ENCODE data around the gene KCNH3. TPM values are rescaled to one million over a fixed set of nuclear protein-coding genes. Genes with fewer than 3 reads are reported as not detected.

The KCNH3 gene
- total and polyA plus RNA-seq, 7 donors = 0.04 to 0.32 (median 0.05) TPM; not detected in 3

GRCh38 chr12:49588281-49588680 lies 49.5 kb downstream of the KCNH3 start:
- no peak for TF ChIP-seq CTCF (IDR thresholded peaks at IDR 0.05)
- WGBS, 3 donors = 79 to 87% (median 87%) methylated on average over 7 of the region's 7 CpGs
- ATAC-seq = peak in 1 of 4 donors; percentile 31
- Histone ChIP-seq H3K27me3 (ENCODE audit: insufficient read depth in 3 of 3, low read length in 2 of 3) (no peaks in the 10 kb centered on the region), H3K36me3 (ENCODE audit: insufficient read depth in 1 of 2, low read depth in 1 of 2) (peaks cover 0 to 6% of the 10 kb centered on the region in 2 donors), H3K9me3 (no peaks in the 10 kb centered on the region), H3K27ac (no peak overlapping the region), H3K4me3 (no peak overlapping the region), H3K4me1 (peaks cover 7% of the 10 kb centered on the region)
- no peak for DNase-seq
- intact Hi-C loops (cut with DNase I) = no loop called here

DNA sequence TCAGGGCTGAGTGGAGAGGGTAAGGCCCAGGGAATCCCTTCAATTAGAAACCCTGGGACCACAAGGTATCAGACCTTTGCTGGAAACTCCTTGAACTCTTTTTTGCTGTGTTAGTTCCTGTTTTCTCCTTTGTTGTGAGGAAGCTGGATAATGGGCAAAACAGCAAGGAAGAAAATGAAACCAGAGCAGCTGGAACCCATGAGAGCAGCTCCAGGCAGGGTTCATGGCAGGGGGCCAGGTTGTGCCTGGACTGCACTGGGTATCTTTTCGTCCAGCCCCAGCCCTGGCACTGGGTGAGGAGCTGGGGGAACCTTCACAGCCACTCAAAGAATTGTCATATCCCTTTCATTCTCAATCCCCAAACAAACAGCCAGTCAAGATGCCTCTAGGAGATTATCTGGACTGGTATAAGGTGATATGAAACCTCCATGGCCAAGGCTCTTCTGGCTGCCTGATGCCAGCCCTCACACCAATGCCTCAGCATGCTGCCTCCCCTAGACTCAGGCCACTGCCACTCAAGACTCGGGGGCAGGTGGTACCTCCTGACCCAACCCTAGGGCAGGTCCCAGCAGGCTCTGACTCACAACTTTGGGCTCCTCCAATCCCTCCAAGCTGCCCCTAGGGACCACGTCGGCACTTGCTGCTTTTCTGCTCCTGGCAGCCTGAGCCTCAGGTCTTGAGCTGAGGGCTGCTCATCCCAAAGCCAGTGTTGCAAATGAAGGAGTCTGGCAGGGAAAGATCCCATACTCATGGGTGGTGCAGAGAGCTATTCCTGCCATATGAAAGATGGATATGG lies 50.1 kb downstream of the KCNH3 start:
- Histone ChIP-seq H3K27me3 (ENCODE audit: insufficient read depth in 3 of 3, low read length in 2 of 3) (no peaks in the 10 kb centered on the region), H3K4me1 (peaks cover 7% of the 10 kb centered on the region), H3K9me3 (no peaks in the 10 kb centered on the region), H3K27ac (no peak overlapping the region), H3K36me3 (ENCODE audit: insufficient read depth in 1 of 2, low read depth in 1 of 2) (peaks cover 0 to 6% of the 10 kb centered on the region in 2 donors), H3K4me3 (no peak overlapping the region)
- DNase-seq = no peak
- intact Hi-C loops (cut with DNase I) = no loop called here
- TF ChIP-seq CTCF (IDR thresholded peaks at IDR 0.05) = no peak
- peak in 1 of 4 donors; percentile 32 for ATAC-seq
- WGBS, 3 donors = 44 to 58% (median 46%) methylated on average over 4 of the region's 4 CpGs

DNA sequence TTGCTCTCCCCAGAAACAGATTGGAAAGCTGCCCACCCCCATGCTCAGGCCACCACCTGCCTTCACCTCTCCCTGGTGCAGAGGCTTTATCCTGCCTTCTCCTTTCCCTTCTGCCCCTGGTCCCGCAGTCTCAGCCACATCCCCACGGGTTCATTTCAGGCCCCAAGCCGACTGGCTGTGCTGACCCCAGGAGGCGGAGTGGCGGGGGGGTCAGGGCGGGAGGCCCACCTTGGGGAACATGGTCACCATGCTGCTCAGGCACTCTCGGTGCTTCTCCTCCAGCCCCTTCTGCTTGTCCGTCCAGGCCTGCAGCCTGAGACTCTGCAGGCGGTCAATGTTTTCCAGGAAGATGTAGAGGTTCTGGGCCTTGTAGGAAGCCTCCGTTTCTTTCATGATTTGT lies 59.7 kb downstream of the KCNH3 start:
- Histone ChIP-seq H3K27me3 (ENCODE audit: insufficient read depth in 3 of 3, low read length in 2 of 3) (no peaks in the 10 kb centered on the region), H3K9me3 (no peaks in the 10 kb centered on the region), H3K36me3 (ENCODE audit: insufficient read depth in 1 of 2, low read depth in 1 of 2) (no peaks in the 10 kb centered on the region), H3K27ac (no peak overlapping the region), H3K4me3 (no peak overlapping the region), H3K4me1 (no peaks in the 10 kb centered on the region)
- intact Hi-C loops (cut with DNase I) = no loop called here
- no peak for DNase-seq
- TF ChIP-seq CTCF (IDR thresholded peaks at IDR 0.05) = no peak
- WGBS, 3 donors = 71 to 77% (median 75%) methylated on average over 10 of the region's 10 CpGs
- no peak for ATAC-seq

GRCh38 chr12:49599961-49600360 lies 61.1 kb downstream of the KCNH3 start:
- H3K27me3 ChIP-seq (ENCODE audit: insufficient read depth in 3 of 3, low read length in 2 of 3) = no peaks in the 10 kb centered on the region
- no peak overlapping the region for H3K4me3 ChIP-seq
- intact Hi-C loops (cut with DNase I) = no loop called here
- H3K9me3 ChIP-seq = no peaks in the 10 kb centered on the region
- H3K36me3 ChIP-seq (ENCODE audit: insufficient read depth in 1 of 2, low read depth in 1 of 2) = no peaks in the 10 kb centered on the region
- ATAC-seq (no peak), DNase-seq (no peak)
- TF ChIP-seq CTCF (IDR thresholded peaks at IDR 0.05) = no peak
- no peaks in the 10 kb centered on the region for H3K4me1 ChIP-seq
- 91 to 92% (median 91%) methylated on average over 8 of the region's 8 CpGs for WGBS, 3 donors
- no peak overlapping the region for H3K27ac ChIP-seq

DNA sequence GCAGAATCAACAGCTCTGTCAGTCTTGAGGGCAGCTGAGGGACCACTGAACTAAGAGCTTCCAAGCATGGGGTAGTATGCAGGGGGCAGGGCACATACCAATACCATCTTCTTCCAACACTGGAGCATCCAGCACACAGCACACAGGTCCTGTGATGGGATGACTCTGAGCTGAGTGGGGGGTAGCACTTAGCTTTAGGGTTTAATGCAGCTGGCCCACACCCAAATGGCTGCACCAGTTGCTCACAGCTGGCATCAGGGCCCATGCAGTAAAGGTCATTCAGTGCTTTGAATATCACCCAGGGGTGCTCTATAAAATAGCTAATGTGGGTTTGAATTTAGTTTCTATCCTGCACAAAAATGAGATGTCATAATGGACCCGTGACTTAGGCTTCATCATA lies 64.9 kb downstream of the KCNH3 start:
- Histone ChIP-seq H3K4me1 (no peaks in the 10 kb centered on the region), H3K27me3 (ENCODE audit: insufficient read depth in 3 of 3, low read length in 2 of 3) (no peaks in the 10 kb centered on the region), H3K36me3 (ENCODE audit: insufficient read depth in 1 of 2, low read depth in 1 of 2) (no peaks in the 10 kb centered on the region), H3K27ac (no peak overlapping the region), H3K9me3 (no peaks in the 10 kb centered on the region), H3K4me3 (no peak overlapping the region)
- 73 to 79% (median 76%) methylated on average over 1 of the region's 1 CpG for WGBS, 3 donors
- intact Hi-C loops (cut with DNase I) = no loop called here
- TF ChIP-seq CTCF (IDR thresholded peaks at IDR 0.05) = no peak
- no peak for ATAC-seq
- no peak for DNase-seq
